HTR-8/SVneo (cell line): ENCODE results near the gene ZCCHC24.

Experiments
- DNase-seq: peaks from one replicate; pipeline ENCODE4 v3.0.0; 2011; ENCODE audit warnings: low spot score, mixed read lengths; ENCODE audit not compliant: insufficient read length
- FAIRE-seq: peaks from 2 replicates; lab custom pipeline; 2011; peaks lifted over from hg19 to GRCh38; lab: Jason Lieb, UNC

The ZCCHC24 gene

GRCh38 chr10:79445161-79445976 lies at the start of gene ZCCHC24:
Gene ZCCHC24, minus strand, starts transcription at chr10:79445624. Its CDS starts 184 bp downstream, at chr10:79445440.
- FAIRE-seq: peak; percentile 88
- peak; percentile 96 for DNase-seq

GRCh38 chr10:79493806-79494205 lies 48.4 kb upstream of the ZCCHC24 start:
- FAIRE-seq: no peak
- no peak for DNase-seq

DNA sequence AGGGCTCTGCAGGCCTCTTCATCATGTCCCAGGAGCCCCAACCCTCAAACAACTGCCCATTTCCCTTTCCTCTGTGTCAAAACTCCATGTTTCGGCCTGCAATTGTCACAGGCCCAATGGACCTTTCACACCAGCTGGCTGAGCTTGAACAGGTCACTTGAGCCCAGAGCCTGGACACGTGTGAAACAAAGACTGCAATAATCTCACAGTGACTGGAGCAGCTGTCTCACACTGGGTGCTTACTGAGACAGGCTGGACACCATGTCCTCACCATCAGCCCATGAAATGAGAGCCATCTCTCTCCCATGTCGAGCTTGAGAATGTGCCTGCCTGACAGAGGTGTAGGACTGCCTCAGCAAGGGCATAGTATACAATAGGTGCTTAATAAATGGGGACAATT lies 47.4 kb upstream of the ZCCHC24 start:
- DNase-seq (no peak), FAIRE-seq (no peak)

- DNase-seq (no peak), FAIRE-seq (no peak)
Observed at GRCh38 chr10:79492256-79492655, 46.8 kb upstream of the ZCCHC24 start.

DNA sequence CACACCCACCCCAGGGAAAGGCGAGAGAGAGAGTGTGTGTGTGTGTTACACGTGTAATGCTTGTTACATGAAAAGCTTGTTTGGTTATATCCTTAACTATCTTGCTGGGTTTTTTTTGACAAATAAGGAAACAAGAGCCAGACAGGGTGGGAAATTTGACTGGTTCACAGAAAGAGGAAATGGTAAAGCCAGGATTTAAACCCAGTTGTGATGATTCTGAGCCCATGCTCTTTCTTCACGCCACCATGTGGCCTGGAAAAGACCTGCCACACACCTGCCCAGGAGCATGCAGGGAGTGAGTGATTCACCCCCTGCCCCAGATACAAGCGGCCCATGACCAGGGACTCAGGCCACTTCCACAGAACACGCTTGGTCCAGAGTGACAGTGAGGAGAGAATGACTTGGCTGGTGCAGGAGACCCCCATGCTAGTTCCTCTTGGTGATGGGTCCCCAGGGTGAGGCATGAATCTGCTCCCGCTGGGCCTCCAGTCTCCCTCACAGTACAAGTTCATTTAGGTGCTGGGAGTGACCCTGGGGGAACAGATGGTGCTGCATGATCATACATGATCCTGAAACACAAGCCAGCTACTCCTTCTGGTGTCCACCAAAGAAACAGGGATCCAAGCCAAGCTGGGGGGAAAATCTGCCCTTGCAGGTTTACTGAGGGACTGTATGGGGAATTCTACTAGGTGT lies 45.9 kb upstream of the ZCCHC24 start:
- FAIRE-seq: no peak
- DNase-seq: no peak

- DNase-seq: no peak
- no peak for FAIRE-seq
Observed at GRCh38 chr10:79490400-79491142, 45.1 kb upstream of the ZCCHC24 start.

DNA sequence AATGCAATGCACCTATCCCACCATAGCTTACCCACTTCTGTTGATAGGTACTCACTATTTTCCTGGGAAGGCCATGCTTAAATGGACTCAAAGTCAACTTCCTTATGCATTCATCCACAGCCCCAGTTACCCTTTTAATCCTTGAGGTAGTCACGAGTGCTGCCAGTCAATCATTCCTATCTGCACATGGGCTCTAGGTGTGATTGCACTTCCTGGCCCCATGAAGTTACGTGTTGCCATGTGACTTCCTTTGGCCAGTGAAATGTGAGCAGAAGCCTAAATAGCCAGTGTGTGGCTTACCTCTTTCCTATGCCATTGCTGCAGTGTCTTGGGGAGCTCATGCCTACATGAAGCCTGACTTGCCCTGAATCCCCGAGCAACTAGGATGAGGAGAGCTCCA lies 43.4 kb upstream of the ZCCHC24 start:
- FAIRE-seq (no peak), DNase-seq (no peak)

GRCh38 chr10:79488336-79488735 lies 42.9 kb upstream of the ZCCHC24 start:
- DNase-seq (peak; percentile 91), FAIRE-seq (peak; percentile 69)

DNA sequence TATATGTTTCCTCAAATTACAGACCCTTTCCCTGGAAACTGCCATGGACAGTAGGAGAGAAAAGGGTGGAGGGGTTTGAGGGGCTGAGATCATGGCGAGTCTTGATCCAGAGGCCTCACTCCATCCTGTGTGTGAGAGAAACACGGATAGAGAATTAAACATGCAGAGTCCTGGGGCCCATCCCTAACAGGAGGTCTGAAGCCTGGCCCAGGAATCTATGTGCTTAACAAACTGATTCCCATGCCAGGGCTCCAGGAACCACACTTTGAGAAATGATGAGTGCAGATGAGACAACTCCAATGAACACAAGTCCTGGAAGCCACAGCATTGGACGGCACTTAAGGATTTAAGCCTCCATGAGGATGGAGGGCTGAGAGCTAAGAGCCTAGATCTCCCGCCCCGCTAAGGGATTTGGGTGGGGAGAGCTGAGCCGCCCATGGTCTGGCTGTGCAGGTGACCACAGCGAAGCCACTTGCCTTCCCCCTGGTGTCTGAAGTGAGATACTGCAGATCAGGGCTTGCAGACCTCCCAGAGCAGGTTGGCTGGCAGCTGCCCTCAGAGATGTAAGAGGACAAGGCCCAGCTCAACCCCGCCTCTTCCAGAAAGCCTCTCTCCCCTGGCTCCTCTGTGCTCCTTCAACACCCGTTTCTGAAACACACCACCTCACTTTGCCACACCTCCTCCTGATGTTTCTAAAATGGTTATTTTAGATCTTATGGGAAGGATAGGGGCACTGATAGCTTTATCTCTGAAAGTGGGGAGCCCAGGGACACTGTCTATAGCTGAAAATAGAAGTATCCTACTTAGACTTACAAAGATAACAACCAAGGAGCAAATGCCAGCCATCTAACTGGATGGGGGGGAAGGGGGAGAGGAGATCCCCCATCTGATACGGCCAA lies 42.1 kb upstream of the ZCCHC24 start:
- FAIRE-seq (no peak), DNase-seq (peak; percentile 81)

GRCh38 chr10:79484476-79484875 lies 39.1 kb upstream of the ZCCHC24 start:
- DNase-seq (no peak), FAIRE-seq (no peak)

- peak; percentile 37 for DNase-seq
- FAIRE-seq: no peak
Observed at GRCh38 chr10:79483948-79484347, 38.5 kb upstream of the ZCCHC24 start.

DNA sequence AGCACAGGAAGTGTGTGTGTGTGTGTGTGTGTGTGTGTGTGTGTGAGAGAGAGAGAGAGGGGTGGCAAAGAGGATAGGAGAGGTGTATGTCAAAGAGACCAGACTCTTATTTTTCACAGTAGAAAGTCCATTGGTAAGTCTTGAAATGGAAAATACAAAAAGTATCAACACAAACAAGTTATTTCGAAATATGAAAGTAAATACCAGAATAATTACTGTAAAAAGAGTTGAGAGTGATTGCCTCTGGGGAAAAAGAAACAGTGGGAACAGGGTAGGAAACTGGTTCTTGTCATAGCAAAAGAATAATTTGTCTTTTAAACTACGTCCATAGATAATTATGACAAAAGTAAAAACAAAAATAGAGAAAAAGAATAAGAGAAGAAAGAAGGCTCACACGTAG lies 37.9 kb upstream of the ZCCHC24 start:
- no peak for FAIRE-seq

GRCh38 chr10:79482741-79483140 lies 37.3 kb upstream of the ZCCHC24 start:
- DNase-seq (no peak), FAIRE-seq (no peak)

More for the DNA sequence above, 37.9 kb upstream of the ZCCHC24 start:
- DNase-seq: no peak

GRCh38 chr10:79482304-79482703 lies 36.9 kb upstream of the ZCCHC24 start:
- FAIRE-seq (no peak), DNase-seq (no peak)

- no peak for DNase-seq
- no peak for FAIRE-seq
Observed at GRCh38 chr10:79479283-79479909, 34.0 kb upstream of the ZCCHC24 start.

DNA sequence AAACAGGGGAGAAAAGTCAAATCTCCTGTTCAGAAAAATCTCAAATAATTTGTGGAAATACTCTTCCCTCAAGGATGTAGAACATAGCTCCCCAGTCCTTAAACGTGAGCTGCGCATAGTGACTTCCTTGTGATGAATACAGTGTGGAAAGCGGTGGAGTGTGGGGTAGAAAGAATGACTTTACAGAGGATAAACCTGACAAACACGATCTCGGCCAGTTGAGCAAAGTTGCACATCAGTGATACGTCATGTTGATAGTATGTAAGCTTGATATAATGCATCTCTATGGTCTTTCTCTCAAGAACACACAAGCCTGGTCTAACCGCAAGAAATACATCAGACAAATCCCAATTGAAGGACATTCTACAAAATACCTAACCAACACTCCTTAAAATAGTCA lies 32.0 kb upstream of the ZCCHC24 start:
- no peak for FAIRE-seq
- no peak for DNase-seq

GRCh38 chr10:79476645-79477044 lies 31.2 kb upstream of the ZCCHC24 start:
- FAIRE-seq: no peak
- no peak for DNase-seq

GRCh38 chr10:79475877-79476276 lies 30.5 kb upstream of the ZCCHC24 start:
- FAIRE-seq (no peak), DNase-seq (no peak)

GRCh38 chr10:79475119-79475653 lies 29.8 kb upstream of the ZCCHC24 start:
- FAIRE-seq: no peak

More at GRCh38 chr10:79475119-79475653, 29.8 kb upstream of the ZCCHC24 start:
- no peak for DNase-seq
